ENCODE results near the gene SPDEF.
A peak's percentile ranks its signal among the peaks of the same experiment; 100 is the strongest.

Gene SPDEF

DNA sequence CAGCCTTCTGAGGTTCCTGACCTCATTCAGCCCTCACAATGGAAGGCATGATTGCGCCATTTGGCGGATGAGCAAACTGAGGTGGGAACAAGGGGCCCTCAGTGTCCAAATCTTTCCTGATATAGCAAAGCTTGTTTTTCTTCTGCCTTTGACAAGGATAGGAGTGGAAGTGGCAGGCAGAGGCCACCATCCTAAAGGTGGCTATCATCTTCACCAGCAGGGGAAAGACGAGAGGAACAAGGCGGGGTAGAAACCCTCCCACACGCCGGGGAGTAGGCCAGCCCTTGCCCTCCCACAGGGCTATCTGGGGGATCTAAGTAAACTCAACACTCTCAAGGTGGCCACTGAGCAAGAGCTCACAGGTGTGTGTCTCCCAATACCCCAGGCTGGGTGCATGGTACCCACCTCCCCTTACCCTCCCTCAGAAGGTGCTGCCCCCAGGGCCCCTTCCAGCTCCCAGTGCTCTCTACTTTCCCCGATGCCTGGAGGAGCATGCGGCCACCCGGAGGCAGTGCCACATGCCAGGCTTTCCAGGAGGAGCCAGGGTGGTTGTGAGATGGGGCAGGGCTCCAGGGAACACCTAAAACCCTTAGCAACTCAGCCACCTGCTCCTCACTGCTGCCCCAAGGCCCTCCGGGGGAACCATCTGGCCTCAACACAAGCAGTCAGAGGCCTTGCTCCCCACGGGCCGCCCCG, 11.2 kb downstream of the SPDEF start:
- H3K36me3 ChIP-seq: no peaks in the 10 kb centered on the region
- TF ChIP-seq, protein P1, sequence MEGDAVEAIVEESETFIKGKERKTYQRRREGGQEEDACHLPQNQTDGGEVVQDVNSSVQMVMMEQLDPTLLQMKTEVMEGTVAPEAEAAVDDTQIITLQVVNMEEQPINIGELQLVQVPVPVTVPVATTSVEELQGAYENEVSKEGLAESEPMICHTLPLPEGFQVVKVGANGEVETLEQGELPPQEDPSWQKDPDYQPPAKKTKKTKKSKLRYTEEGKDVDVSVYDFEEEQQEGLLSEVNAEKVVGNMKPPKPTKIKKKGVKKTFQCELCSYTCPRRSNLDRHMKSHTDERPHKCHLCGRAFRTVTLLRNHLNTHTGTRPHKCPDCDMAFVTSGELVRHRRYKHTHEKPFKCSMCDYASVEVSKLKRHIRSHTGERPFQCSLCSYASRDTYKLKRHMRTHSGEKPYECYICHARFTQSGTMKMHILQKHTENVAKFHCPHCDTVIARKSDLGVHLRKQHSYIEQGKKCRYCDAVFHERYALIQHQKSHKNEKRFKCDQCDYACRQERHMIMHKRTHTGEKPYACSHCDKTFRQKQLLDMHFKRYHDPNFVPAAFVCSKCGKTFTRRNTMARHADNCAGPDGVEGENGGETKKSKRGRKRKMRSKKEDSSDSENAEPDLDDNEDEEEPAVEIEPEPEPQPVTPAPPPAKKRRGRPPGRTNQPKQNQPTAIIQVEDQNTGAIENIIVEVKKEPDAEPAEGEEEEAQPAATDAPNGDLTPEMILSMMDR (IDR thresholded peaks at IDR 0.05; ENCODE audit: low read depth, low read length): no peak
- peak overlapping the region; percentile 51 for H3K27ac ChIP-seq
- peak; percentile 83 for DNase-seq
- H3K4me3 ChIP-seq (ENCODE audit: low read depth, low read length): no peak overlapping the region
- no peaks in the 10 kb centered on the region for H3K9me3 ChIP-seq (ENCODE audit: severe bottlenecking)
- H3K27me3 ChIP-seq (ENCODE audit: insufficient read depth, low read depth, severe bottlenecking): no peaks in the 10 kb centered on the region

DNA sequence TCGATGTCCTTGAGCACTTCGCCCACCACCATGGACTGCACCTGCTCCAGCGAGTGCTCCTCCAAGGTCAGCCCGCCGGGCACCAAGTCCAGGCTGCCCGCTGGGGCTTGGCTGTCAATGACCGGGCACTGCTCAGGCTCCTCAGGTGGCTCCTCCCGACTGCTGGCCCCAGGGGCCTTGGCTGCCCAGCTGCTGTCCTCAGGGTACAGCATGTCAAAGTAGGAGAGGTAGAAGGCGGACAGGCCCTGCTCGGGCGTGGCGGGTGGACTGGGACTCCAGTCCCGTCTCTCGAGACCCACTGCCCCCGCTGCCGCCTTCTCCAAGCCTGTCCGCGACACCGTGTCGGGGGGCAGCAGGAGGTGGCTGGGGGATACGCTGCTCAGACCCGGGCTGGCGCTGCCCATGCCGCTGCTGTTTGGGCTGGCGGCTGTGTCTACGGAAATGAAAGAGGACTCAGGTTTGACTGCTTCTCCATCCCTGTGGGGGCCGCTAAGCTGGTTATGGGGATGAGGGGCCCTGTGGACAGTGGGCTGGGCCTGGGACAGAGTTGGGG, 12.0 kb downstream of the SPDEF start:
- no peaks in the 10 kb centered on the region for H3K27me3 ChIP-seq (ENCODE audit: insufficient read depth, low read depth, severe bottlenecking)
- H3K4me3 ChIP-seq (ENCODE audit: low read depth, low read length): no peak overlapping the region
- TF ChIP-seq, protein P1 (IDR thresholded peaks at IDR 0.05; ENCODE audit: low read depth, low read length): no peak
- no peak overlapping the region for H3K27ac ChIP-seq
- H3K36me3 ChIP-seq: no peaks in the 10 kb centered on the region
- no peak for DNase-seq
- no peaks in the 10 kb centered on the region for H3K9me3 ChIP-seq (ENCODE audit: severe bottlenecking)

DNA sequence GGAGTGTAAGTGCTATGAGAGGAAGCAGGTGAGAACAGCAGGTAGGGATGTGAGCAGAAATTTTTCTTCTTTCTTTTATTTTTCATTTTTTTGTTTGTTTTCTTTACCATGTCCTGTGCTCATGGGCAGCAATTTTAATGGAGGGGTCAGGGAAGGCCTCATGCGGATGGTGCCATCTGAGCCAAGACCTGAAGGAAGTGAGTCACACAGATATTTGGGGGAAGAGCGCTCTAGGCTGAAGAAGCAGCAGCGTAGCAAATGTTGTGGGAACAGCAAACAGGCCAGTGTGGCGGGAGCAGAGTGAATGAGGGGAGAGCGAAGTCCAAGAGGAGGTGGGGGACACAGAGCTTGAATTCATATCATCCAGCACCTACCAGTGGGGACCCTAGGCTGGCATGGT, 12.7 kb downstream of the SPDEF start:
- Histone ChIP-seq H3K36me3 (no peaks in the 10 kb centered on the region), H3K4me3 (ENCODE audit: low read depth, low read length) (no peak overlapping the region), H3K27me3 (ENCODE audit: insufficient read depth, low read depth, severe bottlenecking) (no peaks in the 10 kb centered on the region), H3K27ac (no peak overlapping the region), H3K9me3 (ENCODE audit: severe bottlenecking) (no peaks in the 10 kb centered on the region)
- no peak for DNase-seq
- TF ChIP-seq, protein P1 (IDR thresholded peaks at IDR 0.05; ENCODE audit: low read depth, low read length): no peak

DNA sequence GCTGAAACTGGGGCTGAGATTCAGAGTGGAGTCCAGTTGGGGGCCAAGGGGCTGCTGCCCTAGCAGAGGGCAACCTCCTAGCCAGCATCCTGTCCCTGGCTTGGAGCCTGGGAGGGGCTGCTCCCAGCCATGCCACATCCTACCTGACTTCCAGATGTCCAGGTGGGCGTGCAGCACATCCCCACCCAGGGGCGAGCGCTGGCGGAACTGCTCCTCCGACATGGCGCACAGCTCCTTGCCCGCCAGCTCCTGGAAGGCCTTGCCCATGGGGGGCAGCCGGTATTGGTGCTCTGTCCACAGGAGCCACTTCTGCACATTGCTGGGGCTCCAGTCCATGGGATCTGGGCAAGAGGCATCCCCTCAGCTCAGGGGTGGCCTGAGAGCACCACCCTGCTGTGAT, 15.3 kb downstream of the SPDEF start:
- DNase-seq: no peak
- TF ChIP-seq, protein P1 (IDR thresholded peaks at IDR 0.05; ENCODE audit: low read depth, low read length): no peak
- no peaks in the 10 kb centered on the region for H3K36me3 ChIP-seq
- no peaks in the 10 kb centered on the region for H3K9me3 ChIP-seq (ENCODE audit: severe bottlenecking)
- H3K27me3 ChIP-seq (ENCODE audit: insufficient read depth, low read depth, severe bottlenecking): no peaks in the 10 kb centered on the region
- H3K27ac ChIP-seq: no peak overlapping the region
- no peak overlapping the region for H3K4me3 ChIP-seq (ENCODE audit: low read depth, low read length)

DNA sequence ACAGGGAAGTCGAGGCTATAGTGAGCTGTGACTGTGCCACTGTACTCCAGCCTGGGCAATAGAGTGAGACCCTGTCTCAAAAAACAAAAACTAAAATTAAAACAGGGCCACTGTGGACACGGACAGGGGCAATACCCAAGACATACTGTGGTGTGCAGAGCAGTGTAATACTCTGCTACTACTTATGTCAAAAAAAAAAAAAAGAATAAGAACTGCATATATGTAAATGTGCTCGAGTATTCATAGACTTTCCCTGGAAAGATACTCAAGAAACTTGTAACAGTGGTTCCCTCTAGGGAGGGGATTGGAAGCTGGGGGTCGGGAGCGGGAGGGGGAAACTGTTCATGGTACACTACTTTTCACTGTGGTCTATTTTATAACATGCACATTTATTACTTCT, 15.9 kb downstream of the SPDEF start:
- no peaks in the 10 kb centered on the region for H3K9me3 ChIP-seq (ENCODE audit: severe bottlenecking)
- H3K27ac ChIP-seq: no peak overlapping the region
- no peaks in the 10 kb centered on the region for H3K27me3 ChIP-seq (ENCODE audit: insufficient read depth, low read depth, severe bottlenecking)
- H3K4me3 ChIP-seq (ENCODE audit: low read depth, low read length): no peak overlapping the region
- no peak for DNase-seq
- TF ChIP-seq, protein P1 (IDR thresholded peaks at IDR 0.05; ENCODE audit: low read depth, low read length): no peak
- H3K36me3 ChIP-seq: no peaks in the 10 kb centered on the region

DNA sequence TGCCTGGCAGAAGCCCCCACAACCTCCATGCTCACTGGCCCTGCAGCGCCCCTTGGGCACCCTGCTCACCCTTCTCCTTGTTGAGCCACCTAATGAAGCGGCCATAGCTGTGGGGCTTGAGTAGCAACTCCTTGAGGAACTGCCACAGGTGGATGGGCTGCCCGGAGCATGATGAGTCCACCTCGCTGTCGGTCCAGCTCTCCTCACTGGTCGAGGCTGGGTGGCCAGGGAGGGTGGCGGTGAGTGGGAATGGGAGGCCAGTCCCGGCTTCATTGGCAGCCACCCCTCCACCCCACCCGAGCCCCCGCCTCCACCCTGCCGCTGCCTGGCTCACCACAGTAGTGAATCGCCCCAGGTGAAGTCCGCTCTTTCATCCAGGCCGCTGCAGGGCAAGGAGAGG, 16.9 kb downstream of the SPDEF start:
- Histone ChIP-seq H3K27me3 (ENCODE audit: insufficient read depth, low read depth, severe bottlenecking) (no peaks in the 10 kb centered on the region), H3K36me3 (peaks cover under 1% of the 10 kb centered on the region), H3K27ac (no peak overlapping the region), H3K4me3 (ENCODE audit: low read depth, low read length) (no peak overlapping the region), H3K9me3 (ENCODE audit: severe bottlenecking) (no peaks in the 10 kb centered on the region)
- TF ChIP-seq, protein P1 (IDR thresholded peaks at IDR 0.05; ENCODE audit: low read depth, low read length): no peak
- no peak for DNase-seq

Data from WERI-Rb-1 (cell line).